Measurements from ENCODE around the gene TMED8. TPM values are rescaled to one million over a fixed set of nuclear protein-coding genes. Genes with fewer than 3 reads are reported as not detected.
A peak's percentile ranks its signal among the peaks of the same experiment; 100 is the strongest.

Gene TMED8
- total and polyA plus RNA-seq, 10 of the 15 experiments (the other 5 are each of a cell fraction or from before 2014, with no cell fraction given): 7.3 to 39.1 (median 26.1) TPM

GRCh38 chr14:77303417-77304156, 73.3 kb downstream of the TMED8 start (continued):
- TF ChIP-seq NRF1 (conservative IDR thresholded peaks at IDR 0.05; ENCODE audit: low read depth, low read length) (no peak), NFXL1 (IDR thresholded peaks at IDR 0.05; ENCODE audit: borderline replicate concordance) (no peak), JUNB (IDR thresholded peaks at IDR 0.05) (peak; percentile 55), CBX5 (IDR thresholded peaks at IDR 0.05; ENCODE audit: low read depth) (no peak), ZNF274 (IDR thresholded peaks at IDR 0.05; ENCODE audit: insufficient read depth, insufficient read length) (no peak), MYC (IDR thresholded peaks at IDR 0.05; ENCODE audit: insufficient read depth, insufficient read length, insufficient replicate concordance, low read length, severe bottlenecking) (no peak), CHD1 (IDR thresholded peaks at IDR 0.05; ENCODE audit: low read depth, low read length) (no peak), GABPA (IDR thresholded peaks at IDR 0.05; ENCODE audit: low read depth) (no peak)
- TF ChIP-seq, protein P1, sequence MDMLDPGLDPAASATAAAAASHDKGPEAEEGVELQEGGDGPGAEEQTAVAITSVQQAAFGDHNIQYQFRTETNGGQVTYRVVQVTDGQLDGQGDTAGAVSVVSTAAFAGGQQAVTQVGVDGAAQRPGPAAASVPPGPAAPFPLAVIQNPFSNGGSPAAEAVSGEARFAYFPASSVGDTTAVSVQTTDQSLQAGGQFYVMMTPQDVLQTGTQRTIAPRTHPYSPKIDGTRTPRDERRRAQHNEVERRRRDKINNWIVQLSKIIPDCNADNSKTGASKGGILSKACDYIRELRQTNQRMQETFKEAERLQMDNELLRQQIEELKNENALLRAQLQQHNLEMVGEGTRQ (IDR thresholded peaks at IDR 0.05; ENCODE audit: borderline replicate concordance, low read depth, low read length): no peak

GRCh38 chr14:77302926-77303325, 74.0 kb downstream of the TMED8 start:
- no peak for DNase-seq (ENCODE audit: low read depth, low spot score)
- RAD21 ChIA-PET (ENCODE audit: unreplicated experiment): interaction anchor here (1.4 to 5.3 kb wide), 2 partner anchors 13 to 252 kb away, joined by 3 to 43 read pairs; no protein-coding TSS in a partner anchor
- H4K20me1 ChIP-seq (ENCODE audit: control insufficient read depth, insufficient read depth): no peaks in the 10 kb centered on the region
- SMC1A ChIA-PET (ENCODE audit: uncharacterized antibody, unreplicated experiment): interaction anchor here (0.7 to 3.2 kb wide), 3 partner anchors 12 to 61 kb away, joined by 3 to 22 read pairs (median 4); no protein-coding TSS in a partner anchor
- no peak overlapping the region for H2AFZ ChIP-seq (ENCODE audit: control insufficient read depth, low read depth, low read length)
- H3K9ac ChIP-seq (ENCODE audit: control insufficient read depth, insufficient read depth, low read length): no peak overlapping the region
- in situ Hi-C loops (cut with MboI) (no loop called here), intact Hi-C loops (cut with micrococcal nuclease; ENCODE audit: unreplicated experiment) (no loop called here)
- no peaks in the 10 kb centered on the region for H3K9me3 ChIP-seq (replicated peaks; ENCODE audit: control insufficient read depth, insufficient read depth, low read length)
- BruUV-seq (replicated peaks): no TSS peak
- POLR2A ChIA-PET: interaction anchor here (0.5 kb wide), 1 partner anchor 320 kb away, joined by 6 read pairs; no protein-coding TSS in a partner anchor
- no peaks in the 10 kb centered on the region for H3K27me3 ChIP-seq (replicated peaks in 1 of 2; ENCODE audit: control insufficient read depth in 2 of 2, insufficient read depth in 2 of 2, low read length in 1 of 2)
- no peak for FAIRE-seq
- TF ChIP-seq SUPT20H (IDR thresholded peaks at IDR 0.05; ENCODE audit: borderline replicate concordance, control insufficient read depth, low read depth, low read length): no peak
- peak; percentile 45; the same call in 1 of the 2 replicates for TF ChIP-seq JUNB (IDR thresholded peaks at IDR 0.05)
- TF ChIP-seq ZNF24 (IDR thresholded peaks at IDR 0.05): no peak
- TF ChIP-seq PAX8 (IDR thresholded peaks at IDR 0.05): no peak
- TF ChIP-seq RUNX3 (IDR thresholded peaks at IDR 0.05; ENCODE audit: low read length): peak; percentile 31; the same call in 1 of the 2 replicates
- no peaks in the 10 kb centered on the region for H3K4me1 ChIP-seq (ENCODE audit: control insufficient read depth, insufficient read depth, low read length)
- ATAC-seq: peak; percentile 40; the same call in 2 of the 3 replicates
- no peak overlapping the region for H3K4me3 ChIP-seq
- no peak overlapping the region for H3K27ac ChIP-seq (ENCODE audit: control insufficient read depth, insufficient read depth)
- no peaks in the 10 kb centered on the region for H3K79me2 ChIP-seq (ENCODE audit: control insufficient read depth, insufficient read depth, low read length)
- peaks cover 0 to 1% of the 10 kb centered on the region in 2 experiments; a peak in 1 of 4 replicates for H3K36me3 ChIP-seq (ENCODE audit: control insufficient read depth in 2 of 2, insufficient read depth in 2 of 2, low read length in 1 of 2)
- no peak overlapping the region for H3K4me2 ChIP-seq (ENCODE audit: control insufficient read depth, insufficient read depth)
- 70% methylated on average over 5 of the region's 5 CpGs for WGBS (ENCODE audit: insufficient coverage, insufficient replicate concordance, low lambda C conversion rate, missing lambda C conversion rate)
- CTCF ChIA-PET: interaction anchor here (0.9 to 8.6 kb wide), 4 partner anchors 11 to 250 kb away, joined by 3 to 158 read pairs (median 8); no protein-coding TSS in a partner anchor
